ENCODE measurements around the gene ZNF823.
A peak's percentile ranks its signal among the peaks of the same experiment; 100 is the strongest.

Gene ZNF823

DNA sequence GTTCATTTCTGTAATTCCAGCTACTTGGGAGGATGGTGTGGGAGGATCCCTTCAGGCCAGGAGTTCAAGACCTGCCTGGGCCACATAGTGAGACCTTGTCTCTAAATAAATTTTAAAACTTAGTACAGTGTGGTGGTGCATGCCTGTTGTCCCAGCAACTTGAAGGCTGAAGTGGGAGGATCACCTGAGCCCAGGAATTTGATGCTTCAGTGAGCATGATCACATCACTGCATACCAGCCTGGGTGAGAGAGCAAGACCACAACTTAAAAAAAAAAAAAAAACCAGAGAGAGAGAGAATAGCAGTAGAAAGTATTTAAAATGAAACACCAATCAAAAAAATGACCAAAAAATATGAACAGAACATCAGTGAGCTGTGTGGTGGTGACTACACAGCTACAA is 7.1 kb upstream of the ZNF823 start:
- Histone ChIP-seq H3K36me3 (ENCODE audit: control insufficient read depth in 4 of 4, insufficient read depth in 4 of 4, low read length in 3 of 4) (no peaks in the 10 kb centered on the region), H3K27ac (ENCODE audit: insufficient read depth in 1 of 2, low read depth in 1 of 2, low read length in 2 of 2, poor library complexity in 1 of 2, severe bottlenecking in 2 of 2) (no peak overlapping the region), H3K27me3 (replicated peaks in 2 of 5; ENCODE audit: control insufficient read depth in 4 of 5, insufficient read depth in 5 of 5, low read length in 4 of 5) (no peaks in the 10 kb centered on the region), H3K4me3 (ENCODE audit: control insufficient read depth in 1 of 7, extremely low read depth in 1 of 7, insufficient read depth in 4 of 7, low read depth in 2 of 7, low read length in 6 of 7) (no peak overlapping the region), H3K4me1 (ENCODE audit: control extremely low read depth in 1 of 4, control insufficient read depth in 4 of 4, insufficient read depth in 4 of 4, low read length in 3 of 4) (no peaks in the 10 kb centered on the region), H3K9me3 (ENCODE audit: control extremely low read depth in 1 of 5, control insufficient read depth in 4 of 5, insufficient read depth in 2 of 5, low read depth in 1 of 5, low read length in 4 of 5) (peaks cover 0 to 24% (median 5%) of the 10 kb centered on the region in 5 experiments)
- no peak for DNase-seq
- ChIA-PET POLR2A (no interaction called here), CTCF (interaction anchor here (0.6 to 0.7 kb wide), 2 partner anchors 23 to 1020 kb away, joined by 3 read pairs; no protein-coding TSS in a partner anchor)

DNA sequence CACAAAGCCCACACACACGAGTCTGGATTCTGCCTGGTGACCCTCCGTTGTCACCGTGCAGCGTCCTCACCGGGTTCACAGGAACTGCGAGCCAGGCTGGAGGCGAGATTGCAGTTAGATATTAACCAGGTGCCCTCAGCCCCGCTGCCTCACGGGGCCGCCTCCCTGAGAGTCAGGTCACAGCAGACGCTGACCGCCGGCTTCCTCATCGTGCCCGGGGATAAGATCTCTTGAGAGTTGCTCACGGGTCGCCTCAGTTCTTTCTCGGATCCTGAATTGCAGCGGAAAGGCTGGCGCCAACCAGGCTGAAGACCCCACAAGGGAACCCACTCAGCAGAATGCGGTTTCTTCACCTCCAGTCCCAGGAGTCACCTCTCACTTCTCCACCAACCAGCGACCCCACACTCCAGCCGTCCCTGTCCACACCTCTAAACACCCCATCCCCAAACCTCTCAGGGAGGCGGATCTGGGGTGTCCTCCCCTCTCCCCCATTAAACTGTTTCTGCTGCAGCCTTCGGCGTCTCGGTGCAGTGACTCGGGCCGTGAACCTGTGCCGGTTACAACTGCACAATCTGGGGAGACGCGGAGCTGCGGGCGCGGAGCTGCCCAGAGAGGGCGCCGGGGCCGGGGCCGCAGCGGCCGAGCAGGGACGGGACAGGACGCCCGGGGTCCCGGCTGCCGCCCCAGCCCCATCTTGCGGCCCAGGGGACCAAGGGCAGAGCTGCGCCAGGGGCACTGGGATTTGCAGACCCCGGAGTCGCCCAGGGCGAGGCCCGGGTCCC is 591 bp downstream of the ZNF823 start:
- no peaks in the 10 kb centered on the region for H3K9me3 ChIP-seq (ENCODE audit: control extremely low read depth in 1 of 5, control insufficient read depth in 4 of 5, insufficient read depth in 2 of 5, low read depth in 1 of 5, low read length in 4 of 5)
- ChIA-PET POLR2A (interaction anchor here (0.5 kb wide), 1 partner anchor 31 kb away, joined by 3 read pairs; no protein-coding TSS in a partner anchor), CTCF (no interaction called here)
- H3K36me3 ChIP-seq (ENCODE audit: control insufficient read depth in 4 of 4, insufficient read depth in 4 of 4, low read length in 3 of 4) = peaks cover 0 to 5% (median under 1%) of the 10 kb centered on the region in 4 experiments
- DNase-seq = peak; percentile 17 to 88 (median 51)
- WGBS (ENCODE audit: insufficient coverage) = 0% methylated on average over 46 of the region's 52 CpGs
- H3K27ac ChIP-seq (ENCODE audit: insufficient read depth in 1 of 2, low read depth in 1 of 2, low read length in 2 of 2, poor library complexity in 1 of 2, severe bottlenecking in 2 of 2) = peak overlapping the region; percentile 61 to 83
- no peaks in the 10 kb centered on the region for H3K27me3 ChIP-seq (replicated peaks in 2 of 5; ENCODE audit: control insufficient read depth in 4 of 5, insufficient read depth in 5 of 5, low read length in 4 of 5)
- peak overlapping the region; percentile 72 to 93 (median 85) for H3K4me3 ChIP-seq (ENCODE audit: control insufficient read depth in 1 of 7, extremely low read depth in 1 of 7, insufficient read depth in 4 of 7, low read depth in 2 of 7, low read length in 6 of 7)
- peaks cover 0 to 24% (median 21%) of the 10 kb centered on the region in 4 experiments for H3K4me1 ChIP-seq (ENCODE audit: control extremely low read depth in 1 of 4, control insufficient read depth in 4 of 4, insufficient read depth in 4 of 4, low read length in 3 of 4)

DNA sequence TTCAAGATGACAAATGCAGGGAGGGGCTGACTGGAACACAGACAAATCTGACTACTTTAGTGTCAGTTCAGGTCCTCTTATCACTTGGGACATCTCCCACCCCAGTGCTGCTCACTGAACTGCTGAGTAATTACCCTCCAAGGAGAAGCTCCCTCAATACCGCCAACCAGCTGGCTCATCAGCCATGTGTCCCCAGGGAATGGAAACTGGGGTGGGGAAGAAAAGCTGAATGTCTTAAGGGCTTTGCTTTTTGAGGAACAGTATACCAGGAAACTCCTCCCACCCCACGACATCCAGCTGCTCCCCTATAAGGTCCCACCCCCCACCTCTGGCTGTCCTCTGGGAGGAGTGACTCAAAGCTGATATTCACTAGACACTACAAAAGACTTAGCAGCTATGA is 2.0 kb downstream of the ZNF823 start:
- Histone ChIP-seq H3K4me1 (ENCODE audit: control extremely low read depth in 1 of 4, control insufficient read depth in 4 of 4, insufficient read depth in 4 of 4, low read length in 3 of 4) (peaks cover 0 to 24% (median 21%) of the 10 kb centered on the region in 4 experiments), H3K27me3 (replicated peaks in 2 of 5; ENCODE audit: control insufficient read depth in 4 of 5, insufficient read depth in 5 of 5, low read length in 4 of 5) (no peaks in the 10 kb centered on the region), H3K4me3 (ENCODE audit: control insufficient read depth in 1 of 7, extremely low read depth in 1 of 7, insufficient read depth in 4 of 7, low read depth in 2 of 7, low read length in 6 of 7) (peak overlapping the region in 1 of 7 experiments; percentile 28), H3K36me3 (ENCODE audit: control insufficient read depth in 4 of 4, insufficient read depth in 4 of 4, low read length in 3 of 4) (peaks cover 0 to 5% (median 2%) of the 10 kb centered on the region in 4 experiments), H3K27ac (ENCODE audit: insufficient read depth in 1 of 2, low read depth in 1 of 2, low read length in 2 of 2, poor library complexity in 1 of 2, severe bottlenecking in 2 of 2) (no peak overlapping the region), H3K9me3 (ENCODE audit: control extremely low read depth in 1 of 5, control insufficient read depth in 4 of 5, insufficient read depth in 2 of 5, low read depth in 1 of 5, low read length in 4 of 5) (peaks cover 0 to 4% (median under 1%) of the 10 kb centered on the region in 5 experiments)
- ChIA-PET CTCF (interaction anchor here (0.6 to 2.5 kb wide), 4 partner anchors 37 to 68 kb away, joined by 3 to 10 read pairs (median 4); no protein-coding TSS in a partner anchor), POLR2A (no interaction called here)
- peak; percentile 27 to 77 (median 74) for DNase-seq
- 0% methylated on average over 1 of the region's 2 CpGs for WGBS (ENCODE audit: insufficient coverage)

DNA sequence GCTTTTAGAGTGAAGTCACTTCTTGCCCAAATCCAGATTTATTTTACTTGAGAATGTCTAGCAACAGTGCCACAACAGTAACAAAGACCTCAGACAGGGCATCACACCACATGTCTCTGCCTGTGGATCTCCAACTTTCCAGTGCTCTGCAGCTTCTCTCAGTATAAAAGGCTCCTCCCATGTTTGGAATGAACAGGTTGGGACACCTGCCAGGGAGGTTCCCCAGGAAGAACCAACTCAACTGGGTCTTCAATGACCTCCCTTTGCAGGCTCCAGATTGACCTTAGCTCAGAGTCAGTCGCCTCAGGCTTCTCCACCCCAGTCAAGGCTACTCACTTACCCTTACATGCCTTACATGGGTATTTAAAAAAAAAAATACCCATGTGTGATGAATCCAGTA is 3.4 kb downstream of the ZNF823 start:
- ChIA-PET CTCF (interaction anchor here (2.5 kb wide), 1 partner anchor 35 kb away, joined by 10 read pairs; no protein-coding TSS in a partner anchor), POLR2A (no interaction called here)
- H3K9me3 ChIP-seq (ENCODE audit: control extremely low read depth in 1 of 5, control insufficient read depth in 4 of 5, insufficient read depth in 2 of 5, low read depth in 1 of 5, low read length in 4 of 5) = peaks cover 0 to 10% (median 7%) of the 10 kb centered on the region in 5 experiments
- no peak overlapping the region for H3K4me3 ChIP-seq (ENCODE audit: control insufficient read depth in 1 of 7, extremely low read depth in 1 of 7, insufficient read depth in 4 of 7, low read depth in 2 of 7, low read length in 6 of 7)
- DNase-seq = no peak
- H3K4me1 ChIP-seq (ENCODE audit: control extremely low read depth in 1 of 4, control insufficient read depth in 4 of 4, insufficient read depth in 4 of 4, low read length in 3 of 4) = peaks cover 0 to 24% (median 21%) of the 10 kb centered on the region in 4 experiments
- no CpG with 5 or more reads among the region's 1 CpG for WGBS (ENCODE audit: insufficient coverage)
- H3K36me3 ChIP-seq (ENCODE audit: control insufficient read depth in 4 of 4, insufficient read depth in 4 of 4, low read length in 3 of 4) = peaks cover 2 to 12% (median 3%) of the 10 kb centered on the region in 4 experiments
- no peak overlapping the region for H3K27ac ChIP-seq (ENCODE audit: insufficient read depth in 1 of 2, low read depth in 1 of 2, low read length in 2 of 2, poor library complexity in 1 of 2, severe bottlenecking in 2 of 2)
- H3K27me3 ChIP-seq (replicated peaks in 2 of 5; ENCODE audit: control insufficient read depth in 4 of 5, insufficient read depth in 5 of 5, low read length in 4 of 5) = no peaks in the 10 kb centered on the region

DNA sequence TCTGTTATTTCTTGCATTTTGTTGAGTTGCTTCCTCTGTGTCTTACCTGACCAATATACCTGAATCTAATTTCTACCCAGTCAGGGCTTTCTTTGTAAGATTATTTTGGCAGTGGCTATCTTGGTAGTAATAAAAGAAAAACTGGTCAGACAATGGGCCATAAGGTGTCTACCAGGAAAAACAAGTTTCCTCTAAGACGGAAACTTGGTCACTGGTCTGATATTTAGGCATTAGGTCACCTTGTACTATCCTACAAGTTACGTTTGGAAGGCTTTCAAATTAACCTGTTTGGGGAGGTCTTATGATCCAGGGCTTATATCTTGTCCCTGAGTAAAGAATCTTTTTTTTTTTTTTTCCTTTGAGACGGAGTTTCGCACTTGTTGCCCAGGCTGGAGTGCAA is 9.2 kb downstream of the ZNF823 start:
- H3K27me3 ChIP-seq (replicated peaks in 2 of 5; ENCODE audit: control insufficient read depth in 4 of 5, insufficient read depth in 5 of 5, low read length in 4 of 5) = no peaks in the 10 kb centered on the region
- POLR2A ChIA-PET = no interaction called here

DNA sequence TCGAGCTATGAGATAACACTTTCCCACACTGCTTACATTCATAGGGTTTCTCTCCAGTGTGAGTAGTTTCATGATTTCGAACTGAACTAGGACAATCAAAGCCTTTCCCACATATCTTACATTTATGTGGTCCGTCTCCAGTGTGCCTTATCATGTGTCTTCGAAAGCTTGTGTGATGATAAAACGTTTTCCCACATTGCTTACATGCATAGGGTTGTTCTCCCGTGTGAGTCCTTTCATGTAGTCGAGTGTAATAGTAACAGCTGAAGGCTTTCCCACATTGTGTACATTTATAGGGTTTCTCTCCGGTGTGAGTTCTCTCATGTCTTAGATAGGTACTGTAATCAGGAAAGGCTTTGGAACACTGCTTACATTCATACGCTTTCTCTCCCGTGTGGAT is 16.3 kb downstream of the ZNF823 start:
- peaks cover 11 to 67% (median 46%) of the 10 kb centered on the region in 5 experiments for H3K9me3 ChIP-seq (ENCODE audit: control extremely low read depth in 1 of 5, control insufficient read depth in 4 of 5, insufficient read depth in 2 of 5, low read depth in 1 of 5, low read length in 4 of 5)

More for the DNA sequence above, 9.2 kb downstream of the ZNF823 start:
- peaks cover 8 to 51% (median 31%) of the 10 kb centered on the region in 5 experiments for H3K9me3 ChIP-seq (ENCODE audit: control extremely low read depth in 1 of 5, control insufficient read depth in 4 of 5, insufficient read depth in 2 of 5, low read depth in 1 of 5, low read length in 4 of 5)
- 100% methylated on average over 2 of the region's 4 CpGs for WGBS (ENCODE audit: insufficient coverage)
- no peaks in the 10 kb centered on the region for H3K4me1 ChIP-seq (ENCODE audit: control extremely low read depth in 1 of 4, control insufficient read depth in 4 of 4, insufficient read depth in 4 of 4, low read length in 3 of 4)
- no peak overlapping the region for H3K27ac ChIP-seq (ENCODE audit: insufficient read depth in 1 of 2, low read depth in 1 of 2, low read length in 2 of 2, poor library complexity in 1 of 2, severe bottlenecking in 2 of 2)
- DNase-seq = no peak
- CTCF ChIA-PET = interaction anchor here (0.5 kb wide), 1 partner anchor 9 kb away, joined by 3 read pairs; no protein-coding TSS in a partner anchor
- H3K4me3 ChIP-seq (ENCODE audit: control insufficient read depth in 1 of 7, extremely low read depth in 1 of 7, insufficient read depth in 4 of 7, low read depth in 2 of 7, low read length in 6 of 7) = no peak overlapping the region
- H3K36me3 ChIP-seq (ENCODE audit: control insufficient read depth in 4 of 4, insufficient read depth in 4 of 4, low read length in 3 of 4) = peaks cover 9 to 55% (median 18%) of the 10 kb centered on the region in 4 experiments

DNA sequence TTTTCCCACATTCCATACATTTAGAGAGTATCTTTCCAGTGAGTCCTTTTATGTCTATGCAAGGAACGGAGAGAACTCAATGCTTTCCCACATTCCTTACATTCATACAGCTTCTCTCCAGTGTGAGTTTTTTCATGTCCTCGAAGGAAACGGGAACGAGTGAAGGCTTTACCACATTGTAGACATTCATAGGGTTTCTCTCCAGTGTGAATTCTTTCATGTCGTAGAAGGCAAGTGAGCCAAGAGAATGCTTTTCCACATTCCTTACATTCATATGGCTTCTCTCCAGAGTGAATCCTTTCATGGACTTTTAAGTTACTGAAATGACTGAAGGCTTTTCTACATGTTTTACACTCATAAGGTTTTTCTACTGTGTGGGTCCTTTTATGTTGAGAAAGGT is 17.1 kb downstream of the ZNF823 start:
- Histone ChIP-seq H3K4me1 (ENCODE audit: control extremely low read depth in 1 of 4, control insufficient read depth in 4 of 4, insufficient read depth in 4 of 4, low read length in 3 of 4) (no peaks in the 10 kb centered on the region), H3K9me3 (ENCODE audit: control extremely low read depth in 1 of 5, control insufficient read depth in 4 of 5, insufficient read depth in 2 of 5, low read depth in 1 of 5, low read length in 4 of 5) (peaks cover 11 to 66% (median 46%) of the 10 kb centered on the region in 5 experiments), H3K36me3 (ENCODE audit: control insufficient read depth in 4 of 4, insufficient read depth in 4 of 4, low read length in 3 of 4) (peaks cover 26 to 70% (median 47%) of the 10 kb centered on the region in 4 experiments), H3K4me3 (ENCODE audit: control insufficient read depth in 1 of 7, extremely low read depth in 1 of 7, insufficient read depth in 4 of 7, low read depth in 2 of 7, low read length in 6 of 7) (no peak overlapping the region), H3K27me3 (replicated peaks in 2 of 5; ENCODE audit: control insufficient read depth in 4 of 5, insufficient read depth in 5 of 5, low read length in 4 of 5) (no peaks in the 10 kb centered on the region), H3K27ac (ENCODE audit: insufficient read depth in 1 of 2, low read depth in 1 of 2, low read length in 2 of 2, poor library complexity in 1 of 2, severe bottlenecking in 2 of 2) (no peak overlapping the region)
- ChIA-PET CTCF (interaction anchor here (1.1 kb wide), 1 partner anchor 13 kb away, joined by 3 read pairs; no protein-coding TSS in a partner anchor), POLR2A (no interaction called here)
- no peak for DNase-seq
- 97% methylated on average over 5 of the region's 5 CpGs for WGBS (ENCODE audit: insufficient coverage)

More for the DNA sequence above, 16.3 kb downstream of the ZNF823 start:
- no peak overlapping the region for H3K27ac ChIP-seq (ENCODE audit: insufficient read depth in 1 of 2, low read depth in 1 of 2, low read length in 2 of 2, poor library complexity in 1 of 2, severe bottlenecking in 2 of 2)
- ChIA-PET POLR2A (no interaction called here), CTCF (no interaction called here)
- no peaks in the 10 kb centered on the region for H3K4me1 ChIP-seq (ENCODE audit: control extremely low read depth in 1 of 4, control insufficient read depth in 4 of 4, insufficient read depth in 4 of 4, low read length in 3 of 4)
- no peak overlapping the region for H3K4me3 ChIP-seq (ENCODE audit: control insufficient read depth in 1 of 7, extremely low read depth in 1 of 7, insufficient read depth in 4 of 7, low read depth in 2 of 7, low read length in 6 of 7)
- 98% methylated on average over 8 of the region's 10 CpGs for WGBS (ENCODE audit: insufficient coverage)
- H3K36me3 ChIP-seq (ENCODE audit: control insufficient read depth in 4 of 4, insufficient read depth in 4 of 4, low read length in 3 of 4) = peaks cover 27 to 74% (median 49%) of the 10 kb centered on the region in 4 experiments
- peak in 1 of 3 donors; percentile 12 for DNase-seq
- H3K27me3 ChIP-seq (replicated peaks in 2 of 5; ENCODE audit: control insufficient read depth in 4 of 5, insufficient read depth in 5 of 5, low read length in 4 of 5) = no peaks in the 10 kb centered on the region

Measured in common myeloid progenitor, CD34-positive (primary cell).